CD4-positive, alpha-beta T cell (primary cell): ENCODE results near the gene SLC33A1. TPM values are rescaled to one million over a fixed set of nuclear protein-coding genes. Genes with fewer than 3 reads are reported as not detected.

Source experiments
- ATAC-seq: fragments of 200-7000 bp; cut with Tn5 transposase; one replicate; pipeline ENCODE4 v1.10.0; 2022; ENCODE audit warnings: mild to moderate bottlenecking; ENCODE audit not compliant: poor library complexity
- CTCF ChIA-PET: fragments of 350-600 bp; sonication (Branson Sonifier 250); formaldehyde crosslinking; loops from one replicate; lab custom pipeline; 2021; ENCODE audit warnings: antibody characterized with exemption, inconsistent platforms; lab: Charles Lee
- POLR2A ChIA-PET: fragments of 350-600 bp; sonication (Branson Sonifier 250); formaldehyde crosslinking; loops from one replicate; lab custom pipeline; 2021; ENCODE audit warnings: antibody characterized with exemption, inconsistent platforms; lab: Charles Lee
- DNase-seq, 14 experiments: peaks; one replicate each; pipeline ENCODE4 v3.0.0-alpha.2; 2013 to 2020; ENCODE audit warnings: mixed read lengths in 2 of 14
- H3K27ac ChIP-seq, 2 donors: one replicate each; pipeline versions ENCODE4 v1.5.1 to v1.7.0; 2013; ENCODE audit warnings: low read length in 2 of 2, low read depth in 1 of 2, mild to moderate bottlenecking in 1 of 2
- H3K27me3 ChIP-seq, 2 experiments: 1 replicate in 1 of 2; 2 replicates in 1 of 2; pipeline versions ENCODE4 v1.6.1 to v1.7.0; 2013; ENCODE audit warnings: low read length in 2 of 2, control low read depth in 1 of 2, mild to moderate bottlenecking in 1 of 2, moderate library complexity in 1 of 2; ENCODE audit not compliant: insufficient read depth in 2 of 2, control insufficient read depth in 1 of 2
- H3K36me3 ChIP-seq: one replicate; pipeline ENCODE4 v1.6.1; 2013; ENCODE audit warnings: low read length, control low read depth; ENCODE audit not compliant: insufficient read depth
- H3K4me1 ChIP-seq: one replicate; pipeline ENCODE4 v1.6.1; 2013; ENCODE audit warnings: low read length, control low read depth; ENCODE audit not compliant: insufficient read depth
- H3K4me3 ChIP-seq: one replicate; pipeline ENCODE4 v1.5.1; 2013; ENCODE audit warnings: mild to moderate bottlenecking, low read length, moderate library complexity
- H3K9me3 ChIP-seq, 2 experiments: 1 replicate in 1 of 2; 2 replicates in 1 of 2; pipeline versions ENCODE4 v1.6.1 to v1.7.0; 2013; ENCODE audit warnings: low read length in 2 of 2, mild to moderate bottlenecking in 2 of 2, control low read depth in 1 of 2, moderate library complexity in 1 of 2; ENCODE audit not compliant: control insufficient read depth in 1 of 2, insufficient read depth in 1 of 2
- H3K27ac Mint-ChIP-seq: one replicate; pipeline ENCODE4 v1.8.0; 2020; ENCODE audit warnings: mixed read lengths
- H3K27me3 Mint-ChIP-seq: one replicate; pipeline ENCODE4 v1.8.0; 2021; ENCODE audit warnings: mixed read lengths
- H3K36me3 Mint-ChIP-seq: one replicate; pipeline ENCODE4 v1.8.0; 2021; ENCODE audit warnings: low read depth, mixed read lengths
- H3K4me1 Mint-ChIP-seq: one replicate; pipeline ENCODE4 v1.8.0; 2021; ENCODE audit warnings: low read depth, mixed read lengths
- H3K4me3 Mint-ChIP-seq: one replicate; pipeline ENCODE4 v1.8.0; 2020; ENCODE audit warnings: mild to moderate bottlenecking, mixed read lengths
- H3K9me3 Mint-ChIP-seq: one replicate; pipeline ENCODE4 v1.8.0; 2020; ENCODE audit warnings: mixed read lengths
- intact Hi-C, 2 experiments: fragments of 100-400 bp; cut with DNase I in 1 of 2; cut with micrococcal nuclease in 1 of 2; formaldehyde crosslinking; loops; one replicate each; pipeline versions ENCODE4 v1.15.1 to v1.9.0; 2023 to 2025; cut with DNase I, micrococcal nuclease
- total RNA-seq, 174 experiments: library from RNA in 2 of 174; stranded (reverse) in 2 of 174; gene quantifications; one replicate each; pipeline ENCODE4 v1.2.3 and lab custom pipeline; 2021 to 2026
- TF ChIP-seq, protein P1 (sequence below): fragments of 200-600 bp; IDR thresholded peaks from one replicate; pipeline ENCODE4 v1.8.0; 2022; ENCODE audit warnings: antibody characterized with exemption, mild to moderate bottlenecking

SLC33A1 gene
- total RNA-seq, 2 experiments from 2014 or later, result 14.6 to 16.4 TPM

DNA sequence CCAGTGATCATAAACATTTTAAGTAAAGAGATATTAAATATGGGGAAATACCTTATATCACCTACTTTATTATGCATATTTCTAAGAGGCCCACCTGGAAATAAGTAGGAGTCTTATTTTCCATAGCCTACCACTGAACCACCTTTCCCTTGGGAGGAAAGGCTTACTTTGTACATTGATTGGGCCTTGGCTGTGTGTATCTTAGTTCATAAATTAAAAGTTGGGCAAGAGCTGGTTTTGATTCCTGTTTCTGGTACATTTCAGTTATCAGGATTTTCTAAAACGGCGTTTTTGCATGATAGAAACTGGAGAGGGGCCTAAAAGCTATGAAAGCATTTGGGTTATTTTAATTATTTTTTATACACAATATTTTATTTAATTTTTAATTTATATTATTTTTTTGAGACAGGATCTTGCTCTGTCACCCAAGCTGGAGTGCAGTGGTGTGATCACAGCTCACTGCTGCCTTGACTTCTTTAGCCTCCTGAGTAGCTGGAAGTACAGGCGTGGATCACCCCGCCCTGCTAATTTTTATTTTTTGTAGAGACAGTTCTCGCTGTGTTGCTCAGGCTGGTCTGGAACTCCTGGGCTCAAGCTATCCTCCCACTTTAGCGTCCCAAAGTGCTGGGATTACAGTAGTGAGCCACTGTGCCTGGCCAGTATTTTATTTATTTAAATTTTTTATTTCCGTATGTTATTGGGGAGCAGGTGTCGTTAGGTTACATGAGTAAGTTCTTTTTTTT lies 18.8 kb upstream of the SLC33A1 start:
- no peaks in the 10 kb centered on the region for H3K36me3 ChIP-seq
- Mint-ChIP-seq H3K4me1 (peaks cover 56% of the 10 kb centered on the region), H3K4me3 (peak overlapping the region; percentile 96), H3K9me3 (no peaks in the 10 kb centered on the region), H3K27ac (no peak overlapping the region), H3K36me3 (peaks cover 10% of the 10 kb centered on the region), H3K27me3 (no peaks in the 10 kb centered on the region)
- H3K4me3 ChIP-seq, result no peak overlapping the region
- no peaks in the 10 kb centered on the region for H3K27me3 ChIP-seq
- TF ChIP-seq, protein P1, sequence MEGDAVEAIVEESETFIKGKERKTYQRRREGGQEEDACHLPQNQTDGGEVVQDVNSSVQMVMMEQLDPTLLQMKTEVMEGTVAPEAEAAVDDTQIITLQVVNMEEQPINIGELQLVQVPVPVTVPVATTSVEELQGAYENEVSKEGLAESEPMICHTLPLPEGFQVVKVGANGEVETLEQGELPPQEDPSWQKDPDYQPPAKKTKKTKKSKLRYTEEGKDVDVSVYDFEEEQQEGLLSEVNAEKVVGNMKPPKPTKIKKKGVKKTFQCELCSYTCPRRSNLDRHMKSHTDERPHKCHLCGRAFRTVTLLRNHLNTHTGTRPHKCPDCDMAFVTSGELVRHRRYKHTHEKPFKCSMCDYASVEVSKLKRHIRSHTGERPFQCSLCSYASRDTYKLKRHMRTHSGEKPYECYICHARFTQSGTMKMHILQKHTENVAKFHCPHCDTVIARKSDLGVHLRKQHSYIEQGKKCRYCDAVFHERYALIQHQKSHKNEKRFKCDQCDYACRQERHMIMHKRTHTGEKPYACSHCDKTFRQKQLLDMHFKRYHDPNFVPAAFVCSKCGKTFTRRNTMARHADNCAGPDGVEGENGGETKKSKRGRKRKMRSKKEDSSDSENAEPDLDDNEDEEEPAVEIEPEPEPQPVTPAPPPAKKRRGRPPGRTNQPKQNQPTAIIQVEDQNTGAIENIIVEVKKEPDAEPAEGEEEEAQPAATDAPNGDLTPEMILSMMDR, result no peak
- no peak for DNase-seq
- no peak overlapping the region for H3K27ac ChIP-seq
- intact Hi-C loops, result loop anchor here (5.0 to 10.0 kb wide), 5 partner anchors 66 to 1551 kb away; partner anchors contain the start of genes C3orf33 (in 1 of the 2), DHX36 (in 1 of the 2) and PLCH1 (in 1 of the 2)
- ATAC-seq, result no peak
- no peaks in the 10 kb centered on the region for H3K9me3 ChIP-seq
- peaks cover 23% of the 10 kb centered on the region for H3K4me1 ChIP-seq
- POLR2A ChIA-PET, result interaction anchor here (1.2 to 4.9 kb wide), 2 partner anchors 20 to 67 kb away, joined by 5 to 75 read pairs; partner anchors contain the start of genes C3orf33 and SLC33A1
- CTCF ChIA-PET, result interaction anchor here (1.2 kb wide), 2 partner anchors 67 to 75 kb away, joined by 3 to 5 read pairs; partner anchors contain the start of gene C3orf33

DNA sequence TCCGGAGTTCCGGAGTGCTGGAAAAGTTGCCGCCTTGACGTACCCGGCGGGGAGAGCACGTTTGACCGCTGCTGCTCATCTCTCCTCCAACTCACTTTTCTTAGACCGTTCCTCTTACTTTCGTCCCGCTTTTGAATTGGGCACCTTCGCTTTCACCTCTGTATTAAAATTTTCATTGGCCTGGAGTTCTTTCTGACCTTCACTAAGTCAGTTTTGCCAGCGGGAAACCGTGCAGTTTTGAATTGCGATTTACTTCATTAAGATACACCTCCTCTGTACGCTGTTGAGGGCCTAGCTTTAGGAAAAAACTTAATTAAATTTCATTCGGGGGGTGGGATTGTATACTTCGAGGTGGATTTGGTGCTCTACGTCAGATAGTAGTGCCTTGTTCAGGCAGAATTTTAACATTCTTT lies 17.5 kb upstream of the SLC33A1 start:
- no peaks in the 10 kb centered on the region for H3K27me3 Mint-ChIP-seq
- Histone ChIP-seq H3K27me3 (no peaks in the 10 kb centered on the region), H3K4me1 (peaks cover 23% of the 10 kb centered on the region), H3K9me3 (no peaks in the 10 kb centered on the region), H3K27ac (no peak overlapping the region), H3K36me3 (no peaks in the 10 kb centered on the region), H3K4me3 (peak overlapping the region; percentile 65)
- ChIA-PET POLR2A (interaction anchor here (0.7 to 4.9 kb wide), 9 partner anchors 10 to 1303 kb away, joined by 3 to 75 read pairs (median 4); partner anchors contain the start of genes C3orf33, SLC33A1 and SSR3), CTCF (interaction anchor here (1.0 to 4.6 kb wide), 2 partner anchors 22 to 66 kb away, joined by 4 to 54 read pairs; partner anchors contain the start of gene C3orf33)
- TF ChIP-seq, protein P1, result no peak
- intact Hi-C loops, result loop anchor here (2.0 to 10.0 kb wide), 6 partner anchors 64 to 1549 kb away; partner anchors contain the start of genes C3orf33 (in 1 of the 2), DHX36 (in 1 of the 2) and PLCH1 (in 1 of the 2)
- peaks cover 43% of the 10 kb centered on the region for H3K4me1 Mint-ChIP-seq
- peak overlapping the region; percentile 77 for H3K27ac Mint-ChIP-seq
- H3K4me3 Mint-ChIP-seq, result peak overlapping the region; percentile 96
- DNase-seq, result peak in 1 of 14 experiments; percentile 47
- H3K36me3 Mint-ChIP-seq, result peaks cover 10% of the 10 kb centered on the region
- H3K9me3 Mint-ChIP-seq, result no peaks in the 10 kb centered on the region
- no peak for ATAC-seq

DNA sequence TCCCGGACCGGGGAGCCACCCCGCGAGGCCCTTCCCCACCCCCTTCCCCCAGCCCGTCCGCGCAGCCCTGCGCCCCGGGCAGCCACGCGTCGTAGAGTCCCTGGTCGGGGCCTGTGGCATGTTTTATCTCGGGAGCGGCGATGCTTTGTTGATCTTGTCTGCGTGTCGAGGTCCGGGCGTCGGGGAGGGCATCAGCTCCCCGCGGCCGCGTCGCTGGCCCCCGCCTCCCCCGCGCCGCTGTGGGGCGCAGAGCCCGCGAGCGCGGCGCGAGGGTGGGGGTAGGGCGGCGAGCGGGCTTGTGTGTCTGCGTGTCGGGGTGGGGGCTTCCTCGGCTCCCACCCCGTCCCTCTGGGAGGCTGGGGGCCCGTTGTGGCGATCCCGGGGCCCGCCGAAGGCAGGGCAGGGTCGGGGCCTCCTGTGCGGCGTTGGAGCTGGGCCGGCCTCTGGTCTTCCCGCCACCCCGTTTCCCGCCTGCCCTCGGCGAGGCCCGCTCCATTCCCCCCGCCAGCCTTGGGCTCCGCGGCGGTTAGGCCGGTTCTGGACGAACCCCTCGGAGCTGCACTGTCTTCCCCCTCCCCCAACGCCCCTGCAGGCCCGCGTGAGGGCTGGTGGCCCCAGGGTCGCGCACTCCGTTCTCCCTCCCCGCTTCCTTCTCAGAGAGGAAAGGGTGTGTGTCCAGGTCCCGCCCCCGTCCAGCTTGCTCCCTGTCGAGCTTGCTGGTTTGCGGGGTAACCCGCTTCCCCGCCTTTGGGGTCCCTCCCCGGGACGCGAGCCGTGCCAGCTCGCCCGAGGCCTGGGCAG lies 16.9 kb upstream of the SLC33A1 start:
- Histone ChIP-seq H3K4me3 (peak overlapping the region; percentile 65), H3K9me3 (no peaks in the 10 kb centered on the region), H3K27me3 (no peaks in the 10 kb centered on the region), H3K4me1 (peaks cover 23% of the 10 kb centered on the region), H3K27ac (peak overlapping the region; percentile 61 to 79), H3K36me3 (no peaks in the 10 kb centered on the region)
- no peaks in the 10 kb centered on the region for H3K27me3 Mint-ChIP-seq
- intact Hi-C loops, result loop anchor here (1.0 to 10.0 kb wide), 9 partner anchors 17 to 1549 kb away; partner anchors contain the start of genes DHX36 (in 2 of the 2), SLC33A1 (in 2 of the 2), C3orf33 (in 1 of the 2) and PLCH1 (in 1 of the 2)
- TF ChIP-seq, protein P1, result no peak
- no peaks in the 10 kb centered on the region for H3K9me3 Mint-ChIP-seq
- peaks cover 10% of the 10 kb centered on the region for H3K36me3 Mint-ChIP-seq
- DNase-seq, result peak; percentile 6 to 70 (median 26)
- peaks cover 40% of the 10 kb centered on the region for H3K4me1 Mint-ChIP-seq
- peak overlapping the region; percentile 96 for H3K4me3 Mint-ChIP-seq
- ChIA-PET CTCF (interaction anchor here (1.0 to 4.6 kb wide), 4 partner anchors 18 to 65 kb away, joined by 4 to 54 read pairs (median 8); partner anchors contain the start of genes C3orf33 and SLC33A1), POLR2A (interaction anchor here (0.6 to 4.9 kb wide), 9 partner anchors 10 to 1304 kb away, joined by 3 to 75 read pairs (median 5); partner anchors contain the start of genes C3orf33, SLC33A1 and SSR3)
- peak; percentile 9 for ATAC-seq
- H3K27ac Mint-ChIP-seq, result peak overlapping the region; percentile 77
